Lower leg skin (tissue), 3 donors: ENCODE measurements around the gene CBLN3.

Experiments used
- POLR2A ChIP-seq, 2 donors: fragments of 450-650 bp; IDR thresholded peaks; one replicate each; pipeline ENCODE4 v1.6.1; 2016 to 2017; ENCODE audit warnings: antibody characterized with exemption in 2 of 2, mild to moderate bottlenecking in 1 of 2, moderate library complexity in 1 of 2
- TF ChIP-seq, protein P1 (sequence below), 3 donors: fragments of 450-650 bp; IDR thresholded peaks; one replicate each; pipeline ENCODE4 v1.5.1; 2016; ENCODE audit warnings: antibody characterized with exemption in 3 of 3, mild to moderate bottlenecking in 3 of 3, moderate library complexity in 2 of 3

DNA sequence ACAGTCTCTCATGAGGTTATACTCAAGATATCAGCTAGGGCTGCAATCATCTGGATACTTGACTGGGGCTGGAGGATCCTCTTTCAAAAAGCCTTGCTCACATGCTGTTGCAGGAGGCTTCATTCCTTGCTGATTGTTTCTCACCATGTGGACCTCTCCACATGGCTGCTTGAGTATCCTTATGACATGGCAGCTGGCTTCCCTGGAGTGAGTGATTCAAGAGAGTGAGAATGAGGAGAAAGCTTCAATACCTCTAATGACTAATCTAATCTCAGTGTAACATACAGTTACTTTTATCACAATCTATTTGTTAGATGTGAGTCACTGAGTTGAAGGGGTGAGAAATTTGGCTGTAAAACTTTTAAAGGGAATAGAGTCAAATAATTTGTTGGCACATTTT lies 27.5 kb upstream of the CBLN3 start:
- TF ChIP-seq, protein P1, sequence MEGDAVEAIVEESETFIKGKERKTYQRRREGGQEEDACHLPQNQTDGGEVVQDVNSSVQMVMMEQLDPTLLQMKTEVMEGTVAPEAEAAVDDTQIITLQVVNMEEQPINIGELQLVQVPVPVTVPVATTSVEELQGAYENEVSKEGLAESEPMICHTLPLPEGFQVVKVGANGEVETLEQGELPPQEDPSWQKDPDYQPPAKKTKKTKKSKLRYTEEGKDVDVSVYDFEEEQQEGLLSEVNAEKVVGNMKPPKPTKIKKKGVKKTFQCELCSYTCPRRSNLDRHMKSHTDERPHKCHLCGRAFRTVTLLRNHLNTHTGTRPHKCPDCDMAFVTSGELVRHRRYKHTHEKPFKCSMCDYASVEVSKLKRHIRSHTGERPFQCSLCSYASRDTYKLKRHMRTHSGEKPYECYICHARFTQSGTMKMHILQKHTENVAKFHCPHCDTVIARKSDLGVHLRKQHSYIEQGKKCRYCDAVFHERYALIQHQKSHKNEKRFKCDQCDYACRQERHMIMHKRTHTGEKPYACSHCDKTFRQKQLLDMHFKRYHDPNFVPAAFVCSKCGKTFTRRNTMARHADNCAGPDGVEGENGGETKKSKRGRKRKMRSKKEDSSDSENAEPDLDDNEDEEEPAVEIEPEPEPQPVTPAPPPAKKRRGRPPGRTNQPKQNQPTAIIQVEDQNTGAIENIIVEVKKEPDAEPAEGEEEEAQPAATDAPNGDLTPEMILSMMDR (IDR thresholded peaks at IDR 0.05): no peak
- no peak for TF ChIP-seq POLR2A (IDR thresholded peaks at IDR 0.05)
